Stimulated activated CD4-positive, alpha-beta T cell treated with anti-CD3 and anti-CD28 coated beads, Interleukin-15, amount 100 ng/mL, for 48 hours (primary cell): ENCODE results near the gene TMEM132D.

ENCODE experiments used
- DNase-seq, 2 donors: peaks; one replicate each; pipeline ENCODE4 v3.0.0-alpha.2; 2020; ENCODE audit warnings: low read depth in 2 of 2

TMEM132D gene

GRCh38 chr12:129873111-129873832 lies 30.6 kb downstream of the TMEM132D start:
- DNase-seq, result no peak

- no peak for DNase-seq
These were observed 31.5 kb downstream of the TMEM132D start for GRCh38 chr12:129871991-129872972.

GRCh38 chr12:129870796-129871195 lies 33.0 kb downstream of the TMEM132D start:
- DNase-seq, result no peak

- no peak for DNase-seq
These were observed 33.7 kb downstream of the TMEM132D start for GRCh38 chr12:129870136-129870535.

- no peak for DNase-seq
These were observed 35.2 kb downstream of the TMEM132D start for GRCh38 chr12:129868575-129868974.

- no peak for DNase-seq
These were observed 39.9 kb downstream of the TMEM132D start for GRCh38 chr12:129863938-129864337.

GRCh38 chr12:129862561-129863175 lies 41.2 kb downstream of the TMEM132D start:
- DNase-seq, result no peak

- no peak for DNase-seq
These were observed 41.9 kb downstream of the TMEM132D start for GRCh38 chr12:129861951-129862350.

GRCh38 chr12:129854591-129854990 lies 49.2 kb downstream of the TMEM132D start:
- no peak for DNase-seq

- no peak for DNase-seq
These were observed 52.5 kb downstream of the TMEM132D start for GRCh38 chr12:129851296-129851695.

GRCh38 chr12:129848876-129849275 lies 54.9 kb downstream of the TMEM132D start:
- DNase-seq, result no peak

- DNase-seq, result no peak
These were observed 56.8 kb downstream of the TMEM132D start for GRCh38 chr12:129847063-129847462.

GRCh38 chr12:129844662-129845220 lies 59.1 kb downstream of the TMEM132D start:
- DNase-seq, result no peak

GRCh38 chr12:129841251-129841650 lies 62.6 kb downstream of the TMEM132D start:
- DNase-seq, result no peak

- no peak for DNase-seq
These were observed 63.5 kb downstream of the TMEM132D start for GRCh38 chr12:129840145-129840884.

- DNase-seq, result no peak
These were observed 64.1 kb downstream of the TMEM132D start for GRCh38 chr12:129839679-129840078.

GRCh38 chr12:129831294-129831693 lies 72.5 kb downstream of the TMEM132D start:
- DNase-seq, result no peak

GRCh38 chr12:129830796-129831195 lies 73.0 kb downstream of the TMEM132D start:
- no peak for DNase-seq

- no peak for DNase-seq
These were observed 75.9 kb downstream of the TMEM132D start for GRCh38 chr12:129827866-129828384.

GRCh38 chr12:129827102-129827865 lies 76.5 kb downstream of the TMEM132D start:
- DNase-seq, result no peak
